AG09319 (cell line): ENCODE data around the gene ATP1B1.

Source experiments
- DNase-seq: peaks from one replicate; pipeline ENCODE4 v3.0.0-alpha.2; 2010; ENCODE audit warnings: low read depth; ENCODE audit errors: extremely low read depth
- CTCF ChIP-seq: IDR thresholded peaks from 2 replicates; pipeline ENCODE4 v1.5.1; 2011; ENCODE audit warnings: low read depth, mild to moderate bottlenecking, inconsistent platforms, low read length, moderate library complexity

Gene ATP1B1

DNA sequence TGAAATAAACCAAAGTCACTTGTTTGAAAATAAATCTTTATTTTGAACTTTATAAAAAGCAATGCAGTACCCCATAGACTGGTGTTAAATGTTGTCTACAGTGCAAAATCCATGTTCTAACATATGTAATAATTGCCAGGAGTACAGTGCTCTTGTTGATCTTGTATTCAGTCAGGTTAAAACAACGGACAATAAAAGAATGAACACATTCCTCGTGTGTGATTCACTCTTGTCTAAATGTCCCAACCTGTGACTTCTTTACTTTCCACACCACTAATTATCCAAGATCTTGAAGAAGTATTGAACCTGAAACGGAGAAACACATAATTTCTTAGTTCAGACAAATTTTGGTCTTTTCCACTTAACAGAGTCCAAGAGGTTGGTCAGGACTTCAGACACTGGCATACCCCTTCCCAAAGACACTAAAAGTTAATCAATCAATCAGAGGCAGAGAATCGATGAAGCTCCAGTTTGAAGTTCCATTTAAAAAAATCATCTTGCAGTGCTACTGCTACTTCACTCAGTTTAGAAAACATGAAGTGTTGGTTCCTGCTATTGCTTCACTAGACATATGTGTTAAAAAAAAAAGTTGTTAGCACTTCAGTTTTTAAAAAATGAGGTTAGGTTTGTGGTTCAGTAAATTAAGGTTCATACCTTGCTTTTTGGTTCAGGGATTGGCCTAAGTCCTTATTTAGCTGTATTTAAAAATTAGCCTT is 26.2 kb downstream of the ATP1B1 start:
- DNase-seq: no peak
- no peak for TF ChIP-seq CTCF

- DNase-seq: no peak
- no peak for TF ChIP-seq CTCF
Measured at GRCh38 chr1:169133228-169133576, 26.7 kb downstream of the ATP1B1 start.

- no peak for DNase-seq
- TF ChIP-seq CTCF: peak; percentile 13
Measured at GRCh38 chr1:169133801-169134502, 27.5 kb downstream of the ATP1B1 start.

- DNase-seq: no peak
- TF ChIP-seq CTCF: no peak
Measured at GRCh38 chr1:169137357-169137756, 30.9 kb downstream of the ATP1B1 start.

DNA sequence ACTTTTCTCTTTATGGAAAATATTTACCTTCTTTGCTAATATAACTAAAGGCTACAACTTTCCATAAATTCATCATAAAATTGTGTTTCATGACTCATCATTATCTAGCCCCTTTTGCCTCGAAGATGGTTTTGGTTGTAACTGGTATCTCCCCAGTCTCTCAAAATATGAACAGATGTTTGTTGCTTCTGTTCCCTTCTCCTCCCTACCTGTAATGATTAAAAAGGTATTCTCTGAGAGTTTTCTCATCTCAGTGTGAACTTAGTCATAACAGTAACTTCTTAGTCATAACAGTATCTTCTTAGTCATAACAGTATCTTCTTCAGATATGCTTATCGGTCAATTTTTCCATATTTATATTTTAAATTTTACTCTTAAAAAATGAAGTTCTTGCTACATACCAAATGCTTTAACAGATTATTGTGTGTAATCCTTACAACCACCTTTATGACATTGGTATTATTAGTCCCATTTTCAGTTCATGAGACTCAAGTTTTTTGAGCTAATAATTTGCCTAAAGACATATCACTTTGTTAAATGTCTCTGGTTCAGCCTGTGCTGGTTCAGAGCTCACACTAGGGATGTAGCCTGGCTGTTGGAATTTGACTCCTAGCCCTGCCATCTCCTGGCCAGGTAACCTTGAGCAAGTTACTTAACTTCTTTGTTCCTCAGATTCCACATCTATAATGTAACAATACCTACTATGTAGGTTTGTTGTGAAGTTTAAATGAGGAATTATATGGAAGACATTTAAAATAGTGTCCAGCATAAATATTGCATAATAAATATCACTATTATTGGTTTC is 32.6 kb downstream of the ATP1B1 start:
- TF ChIP-seq CTCF: no peak
- DNase-seq: no peak

GRCh38 chr1:169141356-169141755 is 34.9 kb downstream of the ATP1B1 start:
- no peak for DNase-seq

More at GRCh38 chr1:169141356-169141755, 34.9 kb downstream of the ATP1B1 start:
- no peak for TF ChIP-seq CTCF
